GM12874 (cell line): ENCODE measurements around the gene CLSTN1.

Experiments
- CTCF ChIP-seq: IDR thresholded peaks from 2 replicates; pipeline ENCODE4 v1.5.1; 2011; ENCODE audit warnings: low read depth, mild to moderate bottlenecking, control low read depth, low read length, moderate library complexity; ENCODE audit not compliant: insufficient read depth

The CLSTN1 gene

DNA sequence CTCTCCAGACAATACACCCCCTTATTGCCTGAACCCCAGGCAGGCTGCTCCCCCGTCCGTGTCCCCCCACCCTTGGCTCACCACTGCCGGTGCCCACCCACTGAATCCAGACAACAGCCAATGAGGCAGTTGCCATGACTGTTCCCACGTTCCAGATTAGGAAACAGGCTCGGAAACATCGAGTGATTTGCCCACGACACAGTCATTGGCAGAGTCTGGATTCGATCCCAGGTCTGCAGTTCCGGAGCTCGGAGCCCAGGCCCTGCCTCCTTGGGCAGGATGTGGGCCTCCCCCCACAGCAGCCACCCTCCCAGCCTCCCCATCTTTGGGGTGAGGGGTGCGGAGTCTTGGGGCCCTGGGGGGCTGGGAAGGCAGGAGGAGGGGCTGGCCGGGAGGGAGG is 20.3 kb upstream of the CLSTN1 start:
- TF ChIP-seq CTCF = no peak

DNA sequence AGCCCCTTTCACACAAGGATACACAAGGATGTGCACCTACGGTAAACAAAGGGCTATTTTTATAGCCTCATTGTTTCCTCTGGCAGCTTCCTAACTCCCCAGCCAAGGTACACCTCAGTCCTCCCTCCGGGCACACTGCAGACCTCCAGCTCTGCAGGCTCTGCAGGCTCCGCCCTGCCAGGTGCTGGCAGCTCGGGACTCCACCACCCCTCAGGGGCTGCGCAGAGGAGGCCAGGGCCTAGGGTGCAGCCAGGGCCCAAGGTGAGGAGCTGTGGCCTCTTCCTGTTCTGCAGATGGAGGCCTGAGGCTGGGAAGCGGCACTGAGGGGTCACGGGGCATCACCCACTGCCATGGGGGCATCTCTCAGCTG is 19.8 kb upstream of the CLSTN1 start:
- no peak for TF ChIP-seq CTCF

DNA sequence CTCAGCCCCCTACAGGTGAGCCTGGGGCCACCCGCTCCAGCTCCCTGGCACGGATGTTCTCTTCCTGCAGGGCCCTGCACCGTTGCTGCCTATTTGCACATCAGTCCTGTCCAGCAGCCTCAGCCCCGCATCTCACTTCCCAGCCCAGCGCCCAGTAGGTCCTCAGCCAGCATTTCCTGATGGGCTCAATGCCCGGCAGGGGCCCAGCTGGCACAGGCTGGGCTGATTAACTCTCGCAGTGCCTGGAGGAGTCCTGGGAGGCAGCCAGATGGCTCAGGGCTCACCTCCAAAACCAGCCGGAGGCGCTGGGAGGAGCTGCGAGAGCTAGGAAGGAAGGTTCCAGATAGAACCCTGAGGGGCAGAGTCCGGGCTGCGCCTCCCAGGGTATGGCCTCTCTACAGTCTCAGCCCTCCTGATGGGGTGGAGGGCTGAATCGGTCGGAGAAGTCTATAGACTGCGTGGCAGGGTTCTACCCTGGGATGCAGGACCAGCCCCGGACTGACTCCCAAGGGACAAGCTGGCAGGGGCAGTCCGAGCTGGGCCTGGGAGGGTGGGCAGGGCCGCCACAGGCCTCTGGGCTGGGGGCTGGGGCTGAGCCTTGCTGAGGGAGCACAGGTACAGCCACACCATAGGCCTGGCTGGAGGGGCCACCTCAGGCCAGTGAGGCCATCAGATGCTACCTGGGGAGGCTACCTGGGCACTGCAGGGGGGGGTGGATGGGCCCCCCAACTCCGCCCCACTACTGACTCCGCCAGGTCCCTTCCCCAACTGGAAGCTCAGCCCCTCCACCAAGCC is 19.2 kb upstream of the CLSTN1 start:
- no peak for TF ChIP-seq CTCF

GRCh38 chr1:9842073-9842711 is 18.4 kb upstream of the CLSTN1 start:
- TF ChIP-seq CTCF = no peak

DNA sequence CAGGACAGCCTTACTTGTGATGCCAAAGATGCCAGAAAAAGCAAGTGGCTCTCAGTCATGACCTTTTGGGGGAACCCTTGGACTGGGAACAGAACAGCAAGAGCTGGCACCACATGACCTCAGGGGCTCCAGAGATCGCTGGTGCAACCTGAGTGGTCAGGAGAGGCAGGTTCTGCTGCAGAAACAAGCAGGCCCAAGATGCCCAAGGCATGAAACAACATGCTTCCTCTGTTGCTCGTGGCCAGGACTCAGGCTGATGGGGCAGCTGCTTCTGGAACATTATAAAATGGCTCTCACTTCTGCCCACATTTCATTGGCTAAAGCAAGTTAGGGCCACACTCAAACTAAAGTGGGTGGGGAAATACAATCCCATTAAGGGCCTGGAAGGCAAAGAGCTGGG is 17.7 kb upstream of the CLSTN1 start:
- TF ChIP-seq CTCF = no peak

GRCh38 chr1:9840176-9840575 is 16.4 kb upstream of the CLSTN1 start:
- TF ChIP-seq CTCF = no peak

GRCh38 chr1:9838946-9839345 is 15.2 kb upstream of the CLSTN1 start:
- no peak for TF ChIP-seq CTCF
